PC-3 (cell line): Measurements from ENCODE around the gene GAL.

Experiments used
- CTCF ChIP-seq: fragments of 300-600 bp; sonication (generic); conservative IDR thresholded peaks from 2 replicates; pipeline ENCODE4 v1.5.1; 2017; ENCODE audit warnings: antibody characterized with exemption, low read depth, mild to moderate bottlenecking, low read length
- EZH2 ChIP-seq: fragments of 300-600 bp; sonication (generic); IDR thresholded peaks from one replicate; pipeline ENCODE4 v1.6.1; 2017; ENCODE audit warnings: antibody characterized with exemption, mild to moderate bottlenecking, low read length; ENCODE audit not compliant: unreplicated experiment
- EZH2phosphoT487 ChIP-seq: fragments of 300-600 bp; sonication (generic); IDR thresholded peaks from 2 replicates; pipeline ENCODE4 v1.6.1; 2018; ENCODE audit warnings: mild to moderate bottlenecking, antibody characterized with exemption, low read length, borderline replicate concordance

- no peak for TF ChIP-seq CTCF
- no peak for TF ChIP-seq EZH2phosphoT487
- TF ChIP-seq EZH2, result no peak
These were observed 31.6 kb upstream of the GAL start for GRCh38 chr11:68652683-68653156.
